Stimulated activated naive CD8-positive, alpha-beta T cell treated with anti-CD3 and anti-CD28 coated beads, Interleukin-15, Interleukin-2, amounts not matched to agents 100 U/mL and 50 U/mL, for 24 hours (primary cell): Measurements from ENCODE around the gene KIAA1549.
"Not testable (repeated sequence)": the region's sequence is repeated elsewhere in the genome, so short reads cannot be mapped to it uniquely, and the experiment has no call there.

ENCODE experiments used
- ATAC-seq: fragments of 150-1000 bp; cut with Tn5 transposase; one replicate; pipeline ENCODE4 v1.10.0; 2021
- DNase-seq: peaks from one replicate; pipeline ENCODE4 v3.0.0; 2021

KIAA1549 gene

DNA sequence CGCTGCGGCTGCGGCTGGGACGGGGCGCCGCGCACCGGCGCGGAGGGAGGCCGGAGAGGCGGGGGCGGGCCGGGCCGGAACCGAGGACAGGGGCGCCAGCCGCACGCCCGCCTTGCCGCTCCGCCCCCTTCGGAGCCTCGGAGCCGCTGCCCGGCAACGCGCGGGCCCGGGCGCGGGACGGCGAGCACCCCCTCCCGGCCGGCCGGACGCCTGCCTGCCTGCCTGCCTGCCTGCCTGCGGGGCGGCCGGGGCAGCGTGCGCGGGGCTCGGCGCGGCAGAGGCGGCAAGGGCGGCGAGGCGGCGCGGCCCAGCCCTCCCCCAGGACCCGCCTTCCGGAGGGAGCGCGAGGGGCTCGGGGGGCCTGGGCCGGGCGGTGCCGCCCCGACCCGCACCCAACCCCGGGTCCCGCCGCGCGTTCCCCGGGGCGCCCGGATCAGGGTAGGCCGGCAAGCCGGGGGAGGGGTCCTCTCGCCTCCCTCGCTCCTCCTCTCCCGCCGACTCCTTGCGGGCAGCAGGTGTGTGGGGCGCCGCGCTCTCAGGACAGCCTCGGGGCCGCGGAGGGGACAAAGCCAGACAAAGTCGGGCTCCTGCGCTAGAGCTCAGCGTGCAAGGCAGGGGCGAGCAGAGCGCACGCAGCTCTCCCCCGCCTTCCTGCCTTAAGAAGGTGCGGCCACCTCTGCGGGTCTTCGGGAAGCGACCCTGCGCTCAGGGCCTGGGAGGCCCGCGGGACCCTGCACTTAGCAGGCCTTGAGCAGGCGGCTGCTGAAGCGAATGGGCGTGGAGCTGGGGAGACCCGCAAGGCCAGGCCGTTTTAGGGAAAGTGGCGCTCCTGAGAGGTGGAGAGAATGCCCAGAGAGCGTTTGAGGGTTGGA lies at the start of gene KIAA1549:
TSS of gene KIAA1549 (minus strand) at position 58 of the 872 bp plus-strand sequence. CDS start 120 bp downstream, outside the sequence.
- DNase-seq (peak; percentile 72), ATAC-seq (peak; percentile 89)

- no peak for ATAC-seq
- DNase-seq: no peak
Observed at GRCh38 chr7:139029353-139029752, 48.2 kb upstream of the KIAA1549 start.

GRCh38 chr7:139026551-139026950 lies 45.4 kb upstream of the KIAA1549 start:
- no peak for DNase-seq
- ATAC-seq: no peak

GRCh38 chr7:139025861-139026260 lies 44.7 kb upstream of the KIAA1549 start:
- ATAC-seq, DNase-seq: not testable (repeated sequence)

DNA sequence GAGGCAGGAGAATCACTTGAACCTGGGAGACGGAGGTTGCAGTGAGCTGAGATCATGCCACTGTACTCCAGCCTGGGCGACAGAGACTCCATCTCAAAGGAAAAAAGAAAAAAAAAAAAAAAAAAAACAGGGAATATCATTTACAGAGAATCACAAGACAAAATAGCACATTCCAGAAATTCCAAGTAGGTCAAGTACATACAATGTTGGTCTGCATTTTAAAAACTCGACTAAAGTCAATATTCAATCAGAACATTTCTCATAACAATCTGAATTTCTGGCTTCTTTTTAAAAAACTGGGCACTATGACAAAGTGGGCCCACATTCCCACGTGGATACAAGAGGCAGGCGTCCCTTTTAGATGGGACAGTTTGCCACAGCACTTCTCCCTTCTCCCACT lies 41.9 kb upstream of the KIAA1549 start:
- ATAC-seq: no peak
- no peak for DNase-seq

GRCh38 chr7:139022286-139022685 lies 41.1 kb upstream of the KIAA1549 start:
- ATAC-seq: no peak
- no peak for DNase-seq

DNA sequence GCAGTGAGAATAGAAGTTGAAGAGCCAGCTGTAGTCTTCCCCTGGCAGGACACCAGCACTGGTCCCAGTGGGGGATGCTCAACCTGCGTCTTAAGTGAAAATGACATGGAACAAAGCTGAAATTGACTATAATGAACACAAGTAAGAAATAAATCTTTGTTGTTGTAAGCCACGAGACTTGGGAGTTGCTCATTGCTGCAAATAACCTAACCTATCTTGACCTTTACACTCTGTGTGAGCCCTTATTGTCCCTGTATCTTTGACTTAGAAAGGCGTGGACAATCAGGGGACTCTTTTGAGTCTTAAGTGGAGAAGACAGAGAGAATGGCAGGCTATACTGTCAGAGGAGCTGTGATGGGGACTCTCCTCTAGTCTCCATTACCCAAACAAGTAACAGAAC lies 37.7 kb upstream of the KIAA1549 start:
- ATAC-seq (no peak), DNase-seq (no peak)

DNA sequence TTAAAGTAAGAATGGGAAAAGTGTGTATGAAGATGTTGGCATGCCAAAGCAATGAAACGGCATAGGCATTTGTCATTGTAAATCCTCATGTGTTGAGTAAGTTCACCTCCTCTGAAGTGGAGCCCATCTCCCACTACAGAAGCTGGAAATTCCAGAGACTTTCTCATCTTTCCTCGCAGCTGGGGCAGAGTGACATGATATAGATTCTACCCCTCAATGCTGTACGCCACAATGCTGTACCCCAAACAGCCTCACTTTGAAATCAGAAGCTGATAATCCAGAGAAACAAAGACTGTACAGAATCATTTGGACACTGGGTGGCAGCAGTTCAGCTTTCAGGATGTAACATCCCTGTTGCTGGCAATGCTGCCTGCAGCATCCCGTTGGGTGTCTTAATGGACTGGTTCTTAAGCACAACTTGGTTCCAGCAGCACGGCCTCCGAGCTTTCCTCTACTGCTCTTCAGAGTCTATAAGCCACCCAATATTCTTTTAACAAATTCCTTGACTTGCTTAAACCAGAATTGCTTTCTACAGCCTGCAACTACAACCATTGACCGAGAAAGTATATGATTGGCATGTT lies 35.8 kb upstream of the KIAA1549 start:
- DNase-seq (peak; percentile 57), ATAC-seq (peak; percentile 90)

GRCh38 chr7:139011373-139011772 lies 30.2 kb upstream of the KIAA1549 start:
- no peak for DNase-seq
- no peak for ATAC-seq

GRCh38 chr7:139004321-139005090 lies 23.3 kb upstream of the KIAA1549 start:
- DNase-seq: no peak
- ATAC-seq: no peak

DNA sequence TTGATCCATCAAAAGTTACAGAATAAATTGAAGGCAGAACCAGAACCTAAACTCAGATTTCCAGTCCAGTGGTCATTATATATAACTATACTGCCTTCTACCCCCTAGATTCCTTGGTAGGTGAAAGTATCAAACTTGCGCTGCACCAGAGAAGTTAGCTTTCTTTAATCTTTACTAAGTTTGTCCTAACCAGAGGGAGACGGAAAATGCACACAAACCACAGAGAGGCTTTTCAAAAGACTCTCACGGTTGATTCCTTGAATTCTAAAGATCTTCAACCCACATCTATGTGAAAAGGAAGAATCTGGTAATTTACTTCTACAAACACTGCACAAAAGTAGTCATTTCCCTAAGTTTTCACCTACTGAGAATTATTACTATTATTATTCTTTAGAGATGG lies 18.2 kb upstream of the KIAA1549 start:
- ATAC-seq (no peak), DNase-seq (no peak)

DNA sequence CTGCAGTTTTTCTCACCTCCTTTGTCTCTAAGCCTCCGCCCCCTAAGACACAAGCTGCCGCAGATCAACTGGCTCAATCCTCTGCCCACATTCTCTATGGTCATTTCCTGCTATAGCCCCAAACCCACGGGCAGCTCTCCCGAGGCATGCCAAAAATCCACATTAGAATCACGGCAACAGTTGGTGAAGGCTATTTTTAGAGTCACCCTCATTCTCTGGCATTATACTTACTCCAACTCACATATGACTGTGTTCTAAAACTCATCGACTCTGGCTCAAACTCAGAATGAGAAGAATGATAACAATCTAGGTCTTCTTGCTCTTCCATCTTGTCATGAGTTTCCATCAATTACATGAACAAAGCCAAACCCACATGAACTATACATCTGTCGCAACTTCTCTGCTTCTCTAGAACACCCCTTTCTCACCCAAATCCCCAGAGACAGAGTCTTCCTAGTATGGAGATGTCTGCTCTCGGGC lies 10.9 kb upstream of the KIAA1549 start:
- no peak for ATAC-seq
- no peak for DNase-seq

DNA sequence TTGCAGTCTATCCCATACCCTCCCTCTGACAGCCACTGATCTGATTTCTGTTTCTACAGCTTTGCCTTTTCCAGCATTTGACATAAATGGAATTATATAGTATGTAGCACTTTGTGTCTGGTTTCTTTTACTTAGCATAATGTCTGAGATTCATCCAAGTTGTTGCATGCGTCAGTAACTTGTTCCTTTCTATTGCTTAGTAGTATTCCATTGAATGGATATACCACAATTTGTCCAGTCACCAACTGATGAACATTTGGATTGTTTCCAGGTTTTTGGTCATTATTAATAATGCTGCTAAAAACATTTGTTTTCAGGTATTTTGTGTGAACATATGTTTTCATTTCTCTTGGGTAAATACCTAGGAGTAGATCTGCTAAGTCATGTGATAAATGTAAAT lies 6.5 kb upstream of the KIAA1549 start:
- ATAC-seq: no peak
- no peak for DNase-seq

DNA sequence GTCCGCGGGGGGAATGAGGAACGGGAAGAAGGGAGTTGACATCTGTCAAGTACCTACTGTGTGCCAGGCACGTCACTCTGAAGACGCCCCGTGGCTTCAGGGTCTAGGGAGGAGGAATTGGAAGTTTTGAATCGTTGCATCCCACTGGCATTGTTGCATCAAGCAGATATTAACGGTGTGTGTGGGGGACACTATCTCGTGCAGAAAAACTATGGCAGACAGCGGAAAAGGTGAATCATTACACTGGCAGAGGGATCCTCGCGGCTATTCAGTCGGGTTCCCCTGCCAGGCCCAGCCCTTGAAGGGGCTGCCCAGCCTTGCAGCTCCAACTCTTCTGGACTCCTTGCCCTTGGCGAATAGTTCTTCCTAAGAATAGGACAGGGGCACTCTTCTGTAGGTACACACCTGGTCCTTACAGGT lies 1.0 kb upstream of the KIAA1549 start:
- ATAC-seq (no peak), DNase-seq (no peak)

DNA sequence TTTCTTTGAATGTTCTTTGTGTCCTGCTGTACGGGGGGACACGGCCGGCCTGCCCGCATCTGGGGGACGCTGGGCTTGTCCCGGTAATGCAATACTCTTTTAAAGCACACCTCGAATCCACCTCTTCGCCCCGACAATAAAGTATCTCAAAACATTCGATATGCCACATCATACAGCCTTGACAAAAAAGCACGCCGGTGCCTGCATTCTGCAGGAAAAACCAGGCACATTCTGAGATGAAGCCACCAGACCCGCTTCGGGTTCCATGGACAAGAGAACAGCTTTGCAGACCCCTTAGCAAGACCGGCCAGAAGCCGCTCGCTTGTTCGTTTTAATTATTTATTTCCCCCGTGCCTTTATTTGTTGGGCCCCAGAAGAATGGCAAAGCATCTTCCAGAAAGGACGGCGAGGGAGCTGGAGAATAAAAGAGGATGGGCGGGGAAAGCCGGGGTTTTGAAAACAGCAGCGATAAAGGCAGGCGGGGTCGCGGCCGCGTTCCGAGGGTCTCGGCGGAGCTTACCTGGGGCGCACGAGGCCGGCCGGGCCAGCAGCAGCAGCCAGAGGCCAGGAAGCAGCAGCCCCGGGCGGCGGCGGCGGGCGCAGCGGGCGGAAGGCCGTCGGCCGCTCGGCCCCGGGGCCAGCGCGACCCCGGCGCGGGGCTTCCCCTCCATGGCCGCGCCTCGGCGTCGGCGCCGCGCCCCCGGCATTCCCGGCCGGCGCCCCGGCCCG lies 462 bp downstream of the KIAA1549 start:
- DNase-seq (no peak), ATAC-seq (peak; percentile 13)

DNA sequence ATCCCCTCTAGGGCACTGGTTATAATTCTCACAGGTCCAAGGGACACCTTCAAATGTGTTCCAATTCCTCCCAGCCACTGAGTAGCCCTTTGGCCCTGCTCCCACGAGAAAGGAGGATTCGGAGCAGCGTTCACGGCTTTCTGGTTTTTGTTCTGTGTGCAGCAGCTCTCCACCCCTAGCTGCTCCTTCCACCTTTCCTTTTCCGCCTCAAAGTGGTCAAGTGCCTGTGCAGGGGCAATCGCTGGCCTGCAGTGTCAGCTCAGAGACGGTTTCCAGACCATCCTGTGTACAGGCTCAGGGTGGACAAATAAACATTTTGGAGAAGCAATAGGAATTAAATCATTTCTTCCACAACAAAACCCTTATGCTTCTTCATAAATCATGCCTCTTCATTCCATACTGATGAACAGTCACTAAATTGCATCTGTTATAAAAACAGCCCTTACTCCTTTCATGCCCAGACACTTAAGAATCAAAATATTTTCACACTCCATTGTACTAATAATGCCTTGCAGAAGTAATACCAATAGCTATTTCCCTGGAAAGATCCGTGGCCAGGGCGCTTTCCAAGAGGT lies 1.1 kb downstream of the KIAA1549 start:
- DNase-seq (no peak), ATAC-seq (no peak)

- DNase-seq: no peak
- ATAC-seq: no peak
Observed at GRCh38 chr7:138979226-138979979, 1.8 kb downstream of the KIAA1549 start.

GRCh38 chr7:138978541-138979184 lies 2.5 kb downstream of the KIAA1549 start:
- ATAC-seq (no peak), DNase-seq (no peak)

DNA sequence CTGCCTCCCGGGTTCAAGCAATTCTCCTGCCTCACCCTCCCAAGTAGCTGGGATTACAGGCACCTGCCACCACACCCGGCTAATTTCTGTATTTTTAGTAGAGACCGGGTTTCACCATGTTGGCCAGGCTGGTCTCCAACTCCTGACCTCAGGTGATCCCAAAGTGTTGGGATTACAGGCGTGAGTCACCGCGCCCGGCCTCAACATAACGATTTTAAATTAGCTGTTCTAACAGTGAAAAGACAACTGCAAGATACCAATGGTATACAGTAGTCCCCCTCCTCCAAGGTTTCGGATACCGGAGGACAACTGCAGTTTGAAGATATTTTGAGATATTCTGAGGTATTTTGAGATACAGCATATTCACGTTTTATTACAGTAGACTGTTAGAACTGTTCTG lies 5.0 kb downstream of the KIAA1549 start:
- DNase-seq, ATAC-seq: not testable (repeated sequence)

- ATAC-seq (no peak), DNase-seq (no peak)
Observed at GRCh38 chr7:138975343-138976104, 5.7 kb downstream of the KIAA1549 start.
